Stimulated activated effector memory CD8-positive, alpha-beta T cell treated with anti-CD3 and anti-CD28 coated beads, Interleukin-12 subunit alpha, Interleukin-12 subunit beta, amount 100 ng/mL, for 72 hours (primary cell): ENCODE data around the gene NT5C3A.

ENCODE experiments used
- ATAC-seq: fragments of 150-1000 bp; cut with Tn5 transposase; 2 replicates; pipeline ENCODE4 v1.10.0; 2021
- DNase-seq, 2 donors: peaks; one replicate each; pipeline ENCODE4 v3.0.0; 2021 to 2022; ENCODE audit warnings: low spot score in 2 of 2
- H3K27ac Mint-ChIP-seq: one replicate; pipeline ENCODE4 v1.8.0; 2022; ENCODE audit warnings: mild to moderate bottlenecking, mixed read lengths
- H3K36me3 Mint-ChIP-seq: one replicate; pipeline ENCODE4 v1.8.0; 2022; ENCODE audit warnings: mild to moderate bottlenecking, mixed read lengths
- H3K4me1 Mint-ChIP-seq: one replicate; pipeline ENCODE4 v1.8.0; 2022; ENCODE audit warnings: mixed read lengths
- H3K4me3 Mint-ChIP-seq: one replicate; pipeline ENCODE4 v1.8.0; 2022; ENCODE audit warnings: mild to moderate bottlenecking, mixed read lengths
- H3K9me3 Mint-ChIP-seq: one replicate; pipeline ENCODE4 v1.8.0; 2022; ENCODE audit warnings: mixed read lengths

The NT5C3A gene

GRCh38 chr7:33087858-33088257 is 25.3 kb upstream of the NT5C3A start:
- no peak for DNase-seq
- H3K4me3 Mint-ChIP-seq, result no peak overlapping the region
- no peaks in the 10 kb centered on the region for H3K9me3 Mint-ChIP-seq
- no peak for ATAC-seq
- H3K4me1 Mint-ChIP-seq, result no peaks in the 10 kb centered on the region
- H3K36me3 Mint-ChIP-seq, result peaks cover 3% of the 10 kb centered on the region
- no peak overlapping the region for H3K27ac Mint-ChIP-seq

- H3K27ac Mint-ChIP-seq, result no peak overlapping the region
- ATAC-seq (no peak), DNase-seq (no peak)
- no peak overlapping the region for H3K4me3 Mint-ChIP-seq
- H3K36me3 Mint-ChIP-seq, result no peaks in the 10 kb centered on the region
- H3K4me1 Mint-ChIP-seq, result no peaks in the 10 kb centered on the region
- no peaks in the 10 kb centered on the region for H3K9me3 Mint-ChIP-seq
Observed at GRCh38 chr7:33087356-33087755, 24.8 kb upstream of the NT5C3A start.

- no peak for ATAC-seq
- Mint-ChIP-seq H3K4me3 (no peak overlapping the region), H3K9me3 (no peaks in the 10 kb centered on the region), H3K4me1 (peaks cover 14% of the 10 kb centered on the region), H3K36me3 (no peaks in the 10 kb centered on the region), H3K27ac (no peak overlapping the region)
- no peak for DNase-seq
Observed at GRCh38 chr7:33079763-33080690, 17.5 kb upstream of the NT5C3A start.

- H3K9me3 Mint-ChIP-seq, result no peaks in the 10 kb centered on the region
- ATAC-seq (no peak), DNase-seq (no peak)
- H3K4me3 Mint-ChIP-seq, result no peak overlapping the region
- no peaks in the 10 kb centered on the region for H3K36me3 Mint-ChIP-seq
- peaks cover 14% of the 10 kb centered on the region for H3K4me1 Mint-ChIP-seq
- no peak overlapping the region for H3K27ac Mint-ChIP-seq
Observed at GRCh38 chr7:33079096-33079495, 16.5 kb upstream of the NT5C3A start.

- H3K4me3 Mint-ChIP-seq, result no peak overlapping the region
- H3K36me3 Mint-ChIP-seq, result no peaks in the 10 kb centered on the region
- ATAC-seq (no peak), DNase-seq (no peak)
- H3K9me3 Mint-ChIP-seq, result no peaks in the 10 kb centered on the region
- peaks cover 14% of the 10 kb centered on the region for H3K4me1 Mint-ChIP-seq
- H3K27ac Mint-ChIP-seq, result no peak overlapping the region
Observed at GRCh38 chr7:33076737-33077136, 14.2 kb upstream of the NT5C3A start.

- Mint-ChIP-seq H3K4me3 (no peak overlapping the region), H3K9me3 (no peaks in the 10 kb centered on the region), H3K4me1 (peaks cover 14% of the 10 kb centered on the region), H3K27ac (no peak overlapping the region), H3K36me3 (no peaks in the 10 kb centered on the region)
- ATAC-seq (no peak), DNase-seq (no peak)
Observed at GRCh38 chr7:33075818-33076518, 13.4 kb upstream of the NT5C3A start.

- Mint-ChIP-seq H3K9me3 (peaks cover 6% of the 10 kb centered on the region), H3K4me3 (no peak overlapping the region), H3K4me1 (peaks cover 14% of the 10 kb centered on the region), H3K27ac (no peak overlapping the region), H3K36me3 (no peaks in the 10 kb centered on the region)
- no peak for ATAC-seq
- no peak for DNase-seq
Observed at GRCh38 chr7:33073243-33073642, 10.7 kb upstream of the NT5C3A start.

GRCh38 chr7:33072471-33072870 is 9.9 kb upstream of the NT5C3A start:
- Mint-ChIP-seq H3K36me3 (no peaks in the 10 kb centered on the region), H3K9me3 (peaks cover 6% of the 10 kb centered on the region), H3K4me1 (peaks cover 10% of the 10 kb centered on the region), H3K4me3 (no peak overlapping the region), H3K27ac (no peak overlapping the region)
- DNase-seq (no peak), ATAC-seq (no peak)

GRCh38 chr7:33070831-33071230 is 8.3 kb upstream of the NT5C3A start:
- Mint-ChIP-seq H3K4me1 (no peaks in the 10 kb centered on the region), H3K27ac (no peak overlapping the region), H3K36me3 (no peaks in the 10 kb centered on the region), H3K9me3 (peaks cover 13% of the 10 kb centered on the region), H3K4me3 (no peak overlapping the region)
- no peak for ATAC-seq
- no peak for DNase-seq

GRCh38 chr7:33070277-33070676 is 7.7 kb upstream of the NT5C3A start:
- no peak overlapping the region for H3K4me3 Mint-ChIP-seq
- H3K9me3 Mint-ChIP-seq, result peaks cover 15% of the 10 kb centered on the region
- no peaks in the 10 kb centered on the region for H3K4me1 Mint-ChIP-seq
- DNase-seq (no peak), ATAC-seq (no peak)
- no peak overlapping the region for H3K27ac Mint-ChIP-seq
- H3K36me3 Mint-ChIP-seq, result no peaks in the 10 kb centered on the region

GRCh38 chr7:33067921-33068320 is 5.3 kb upstream of the NT5C3A start:
- no peak for DNase-seq
- H3K36me3 Mint-ChIP-seq, result no peaks in the 10 kb centered on the region
- ATAC-seq, result no peak
- H3K4me1 Mint-ChIP-seq, result peaks cover 6% of the 10 kb centered on the region
- H3K27ac Mint-ChIP-seq, result no peak overlapping the region
- H3K9me3 Mint-ChIP-seq, result peaks cover 15% of the 10 kb centered on the region
- H3K4me3 Mint-ChIP-seq, result no peak overlapping the region

- no peak for DNase-seq
- no peak for ATAC-seq
- H3K9me3 Mint-ChIP-seq, result peaks cover 15% of the 10 kb centered on the region
- H3K4me1 Mint-ChIP-seq, result peaks cover 6% of the 10 kb centered on the region
- no peak overlapping the region for H3K27ac Mint-ChIP-seq
- no peak overlapping the region for H3K4me3 Mint-ChIP-seq
- no peaks in the 10 kb centered on the region for H3K36me3 Mint-ChIP-seq
Observed at GRCh38 chr7:33066771-33067170, 4.2 kb upstream of the NT5C3A start.

GRCh38 chr7:33065981-33066380 is 3.4 kb upstream of the NT5C3A start:
- Mint-ChIP-seq H3K4me1 (peaks cover 7% of the 10 kb centered on the region), H3K36me3 (no peaks in the 10 kb centered on the region), H3K9me3 (peaks cover 15% of the 10 kb centered on the region), H3K27ac (no peak overlapping the region), H3K4me3 (no peak overlapping the region)
- ATAC-seq (no peak), DNase-seq (no peak)

- Mint-ChIP-seq H3K9me3 (peaks cover 9% of the 10 kb centered on the region), H3K27ac (peak overlapping the region; percentile 95)
Observed at GRCh38 chr7:33062782-33063443, 337 bp upstream of the NT5C3A start.

GRCh38 chr7:33061282-33061937 is 1.2 kb downstream of the NT5C3A start:
- DNase-seq (no peak), ATAC-seq (no peak)
- H3K4me3 Mint-ChIP-seq, result peak overlapping the region; percentile 96
- H3K9me3 Mint-ChIP-seq, result peaks cover 8% of the 10 kb centered on the region
- H3K36me3 Mint-ChIP-seq, result peaks cover 17% of the 10 kb centered on the region
- peak overlapping the region; percentile 95 for H3K27ac Mint-ChIP-seq
- peaks cover 41% of the 10 kb centered on the region for H3K4me1 Mint-ChIP-seq

More at GRCh38 chr7:33062782-33063443, 337 bp upstream of the NT5C3A start:
- peak; percentile 96 for ATAC-seq
- peak overlapping the region; percentile 96 for H3K4me3 Mint-ChIP-seq
- peaks cover 17% of the 10 kb centered on the region for H3K36me3 Mint-ChIP-seq
- DNase-seq, result peak; percentile 88 to 94
- H3K4me1 Mint-ChIP-seq, result peaks cover 36% of the 10 kb centered on the region
